GM18498 (cell line): Measurements from ENCODE around the gene CACHD1.

ENCODE experiments used
- ATAC-seq: cut with Tn5 transposase; IDR thresholded peaks from one replicate; pipeline ENCODE4 v1.9.1; 2021; ENCODE audit warnings: mild to moderate bottlenecking, moderate library complexity; ENCODE audit not compliant: unreplicated experiment

CACHD1 gene

DNA sequence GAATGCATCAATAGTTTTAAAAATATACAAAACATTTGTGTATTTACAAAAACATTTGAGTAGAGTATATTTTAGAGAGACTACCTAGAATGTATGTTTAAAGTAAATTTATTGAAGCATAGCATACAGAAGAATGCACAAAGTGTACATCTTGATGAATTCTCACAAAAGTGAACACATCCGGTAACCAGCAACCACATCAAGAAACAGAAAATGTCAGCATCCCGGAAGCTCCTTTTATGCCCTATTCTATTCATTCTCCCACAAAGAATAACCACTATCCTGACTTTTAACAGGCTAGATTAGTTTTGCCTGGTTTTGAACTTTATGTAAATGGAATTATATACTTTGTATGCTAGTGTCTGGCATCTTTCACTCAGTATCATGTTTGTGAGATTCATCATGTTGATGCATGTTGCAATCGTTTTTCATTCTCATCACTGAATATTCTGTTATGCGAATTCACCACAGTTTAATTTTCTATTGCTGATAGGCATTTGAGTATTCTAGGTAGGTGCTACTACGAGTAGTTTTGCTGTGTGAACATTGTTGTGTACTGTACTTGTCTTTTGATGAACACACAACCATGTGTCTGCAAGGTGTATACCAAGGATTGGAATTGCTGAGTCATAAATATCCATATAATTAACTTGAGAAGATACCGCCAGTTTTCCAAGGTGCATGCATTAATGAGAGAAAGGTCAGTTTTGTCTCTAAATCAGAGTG lies 75.4 kb downstream of the CACHD1 start:
- no peak for ATAC-seq

DNA sequence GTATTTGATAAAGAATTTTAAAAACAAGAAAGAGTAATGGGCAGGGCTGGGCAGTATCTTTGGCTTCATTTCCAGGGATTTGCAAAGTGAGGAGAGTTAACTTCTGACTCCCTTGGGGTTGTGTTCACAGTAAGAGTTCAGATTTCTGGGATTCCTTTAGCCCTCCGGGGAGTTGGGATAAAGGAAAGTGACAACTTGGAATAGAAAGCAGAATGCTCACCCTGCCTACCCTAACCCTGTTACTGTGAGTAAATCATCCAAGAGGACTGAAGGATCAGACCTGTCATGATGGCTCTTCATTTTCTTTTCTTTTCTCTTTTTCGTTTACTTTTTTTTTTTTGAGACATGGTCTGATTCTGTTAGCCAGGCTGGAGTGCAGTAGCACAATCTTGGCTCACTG lies 76.1 kb downstream of the CACHD1 start:
- no peak for ATAC-seq

DNA sequence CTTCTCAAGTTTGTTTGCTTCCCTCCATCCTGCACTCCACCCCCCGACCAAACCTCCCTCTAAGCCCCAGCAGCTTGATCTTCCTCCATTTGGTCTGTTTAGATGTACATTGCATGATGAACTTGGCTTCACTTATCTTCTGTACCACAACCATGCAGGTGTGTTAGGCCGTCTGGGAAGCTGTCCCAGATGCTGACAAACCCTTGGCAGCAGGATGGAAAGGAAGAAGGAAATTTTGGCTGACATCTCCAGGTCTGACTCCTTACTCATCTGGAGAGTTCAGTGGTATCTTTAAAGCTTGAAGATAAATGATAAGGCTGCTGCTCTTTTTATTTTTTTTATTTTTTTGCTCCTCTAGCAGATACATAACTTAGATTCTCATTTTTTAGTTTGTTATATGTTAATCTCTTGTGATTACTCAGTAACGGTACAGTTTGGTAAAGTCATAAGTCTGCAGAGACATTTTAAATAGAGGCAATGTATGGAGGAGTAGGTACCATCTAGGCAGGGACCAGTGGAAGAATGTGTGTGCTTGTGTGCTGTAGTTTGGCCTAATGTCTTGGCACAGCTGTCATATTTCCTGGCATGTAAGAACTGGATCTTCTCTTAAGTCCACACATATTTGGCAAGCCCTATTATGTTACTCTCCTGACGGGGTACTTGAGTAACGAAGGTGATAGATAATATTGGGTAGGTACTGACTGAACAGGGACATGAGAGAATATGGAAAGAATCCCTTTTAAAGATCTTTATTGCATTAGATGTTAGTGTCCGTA lies 79.7 kb downstream of the CACHD1 start:
- ATAC-seq: no peak

DNA sequence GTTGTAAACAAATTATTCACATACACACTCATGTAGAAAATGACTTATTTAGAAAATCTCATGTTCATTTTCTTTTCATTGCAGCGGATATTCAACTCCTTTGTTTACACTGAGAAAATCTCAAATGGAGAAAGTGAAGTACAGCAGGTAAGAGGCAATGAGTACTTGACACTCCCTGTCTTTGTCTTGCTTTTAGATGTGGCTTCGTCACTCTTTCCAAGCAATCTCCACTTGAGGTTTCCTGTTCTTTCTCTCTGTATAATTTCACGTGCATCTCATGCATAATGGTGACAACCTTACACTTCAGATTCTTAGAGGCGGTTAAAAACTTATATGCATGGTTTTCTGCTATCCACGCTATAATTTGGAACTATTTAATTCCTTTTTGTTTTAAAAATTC lies 80.6 kb downstream of the CACHD1 start:
- no peak for ATAC-seq

- no peak for ATAC-seq
These were observed 81.1 kb downstream of the CACHD1 start for GRCh38 chr1:64550946-64551605.

GRCh38 chr1:64553285-64553684 lies 83.4 kb downstream of the CACHD1 start:
- ATAC-seq: no peak

GRCh38 chr1:64555947-64556346 lies 86.0 kb downstream of the CACHD1 start:
- no peak for ATAC-seq

DNA sequence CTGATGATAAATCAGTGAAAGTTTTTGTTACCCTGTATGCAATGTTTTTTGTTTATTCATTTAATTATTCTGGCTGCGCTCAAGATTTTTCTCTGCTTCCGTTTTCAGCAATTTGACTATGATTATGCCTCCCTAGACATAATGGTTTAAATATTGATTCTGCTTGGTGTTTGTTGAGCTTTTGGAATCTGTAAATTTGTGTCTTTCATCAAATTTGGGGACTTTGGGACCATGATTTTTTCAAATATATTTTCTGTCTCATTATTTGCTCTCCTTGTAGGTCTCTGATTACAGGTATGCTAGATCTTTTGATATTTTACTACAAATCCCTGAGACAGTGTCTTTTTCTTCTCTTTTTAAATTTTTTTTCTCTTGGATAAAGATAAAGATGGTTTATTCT lies 92.1 kb downstream of the CACHD1 start:
- ATAC-seq: no peak

DNA sequence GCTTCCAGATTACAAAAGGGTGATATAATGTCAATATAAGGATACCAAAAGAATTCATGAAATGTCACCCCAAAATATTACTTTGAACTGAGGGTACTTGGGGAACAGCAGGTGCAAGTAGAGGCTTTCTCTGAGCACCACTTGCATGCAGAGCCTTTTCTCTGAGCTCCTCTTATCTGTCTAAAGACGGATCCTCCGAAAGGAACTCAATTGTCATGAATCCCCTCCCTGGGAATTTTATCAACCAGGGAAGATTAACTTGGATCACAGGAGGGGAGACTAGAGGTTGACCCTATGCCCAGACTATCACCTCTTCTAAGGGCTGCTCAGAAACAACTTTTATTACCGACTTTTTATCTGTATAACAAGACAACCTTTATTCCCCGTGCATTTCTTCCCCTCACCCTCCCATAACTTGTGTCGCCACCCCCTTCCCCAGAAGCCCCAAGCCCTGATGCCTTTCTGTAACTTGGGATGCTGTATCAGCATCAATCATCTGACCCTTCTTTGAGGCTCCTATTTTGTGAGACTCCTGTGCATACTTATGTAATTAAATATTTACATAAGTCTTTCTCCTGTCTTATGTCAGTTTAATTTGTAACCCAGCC lies 94.1 kb downstream of the CACHD1 start:
- no peak for ATAC-seq

- no peak for ATAC-seq
These were observed 95.0 kb downstream of the CACHD1 start for GRCh38 chr1:64564891-64565290.

GRCh38 chr1:64567426-64568170 lies 97.7 kb downstream of the CACHD1 start:
- ATAC-seq: no peak

- ATAC-seq: no peak
These were observed 98.2 kb downstream of the CACHD1 start for GRCh38 chr1:64568171-64568450.

GRCh38 chr1:64569411-64569810 lies 99.5 kb downstream of the CACHD1 start:
- ATAC-seq: no peak

DNA sequence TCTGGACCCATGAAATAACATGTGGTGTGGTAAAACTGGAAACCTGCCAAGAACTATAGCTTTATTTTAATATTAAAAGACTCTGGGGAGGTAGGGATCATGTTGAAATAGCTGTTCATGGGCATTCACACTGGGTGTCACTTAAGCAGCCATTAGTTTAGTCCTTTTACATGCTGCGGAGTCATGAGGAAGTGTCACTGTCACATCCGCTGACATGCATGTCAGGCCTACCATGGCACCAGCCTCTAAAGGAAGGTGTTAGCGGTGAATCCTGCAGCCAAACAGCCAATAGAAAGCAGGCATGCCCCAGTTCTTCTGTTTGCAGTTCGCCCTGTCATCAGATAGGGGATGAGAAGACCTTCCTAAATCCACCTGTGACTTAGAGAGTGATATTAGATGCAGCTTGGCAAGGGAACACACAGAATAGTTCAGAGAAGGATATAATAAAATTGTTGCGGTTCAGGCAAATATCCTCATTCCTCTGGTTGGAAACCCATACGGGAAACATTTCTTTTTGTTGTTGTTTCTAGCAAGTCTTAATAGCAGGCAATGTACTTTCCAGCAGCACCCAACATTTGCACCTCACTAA lies 100.4 kb downstream of the CACHD1 start:
- no peak for ATAC-seq

DNA sequence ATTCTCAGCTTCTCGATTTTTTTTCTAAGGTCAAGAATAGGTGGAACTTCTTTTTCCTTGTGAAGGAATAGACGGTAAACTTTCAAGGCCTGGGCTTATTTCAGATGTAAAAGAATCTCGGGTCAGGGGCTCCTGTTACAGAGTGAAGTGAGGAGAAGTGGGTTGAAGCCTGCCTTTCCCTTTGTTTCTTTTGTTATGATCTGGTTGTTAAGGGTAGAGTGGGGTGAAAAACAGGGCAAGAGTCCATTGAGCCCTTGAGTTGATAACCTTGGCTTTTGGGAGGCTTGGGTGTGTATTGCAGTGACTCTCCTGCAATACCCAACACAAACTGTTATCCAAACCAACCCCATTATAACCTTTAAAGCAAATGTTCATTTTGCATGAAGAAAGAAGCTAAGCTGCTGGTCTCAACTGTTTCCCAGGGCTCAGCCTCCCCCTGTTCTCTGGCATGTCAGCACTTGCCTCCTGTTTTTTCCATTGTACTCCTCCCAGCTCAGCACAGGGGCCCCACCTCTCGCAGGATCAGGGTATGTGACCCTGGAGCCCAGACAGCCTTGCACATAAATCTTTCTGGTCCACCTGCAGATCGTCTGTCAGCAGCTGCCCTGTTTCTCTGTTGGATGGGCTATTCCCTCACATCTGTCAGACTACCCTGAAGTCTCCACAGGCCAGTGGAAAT lies 102.4 kb downstream of the CACHD1 start:
- no peak for ATAC-seq

DNA sequence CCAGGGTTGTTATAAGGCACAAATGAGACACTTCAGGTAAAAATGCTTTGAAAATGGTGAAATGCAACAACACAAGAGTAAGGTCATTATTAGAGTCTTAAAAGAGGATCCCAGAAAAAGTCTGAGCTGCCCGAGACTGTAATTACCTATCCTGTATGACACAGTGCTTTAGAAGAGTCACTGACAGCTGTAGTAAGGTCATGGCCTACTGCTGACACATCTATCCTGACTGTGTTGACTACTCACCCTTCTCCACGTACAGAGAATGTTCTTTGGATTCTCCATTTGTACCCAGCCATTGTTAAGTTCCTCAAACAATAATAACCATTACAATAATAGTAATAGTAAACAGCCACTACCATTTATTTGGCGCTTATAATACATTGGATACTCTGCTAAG lies 104.4 kb downstream of the CACHD1 start:
- no peak for ATAC-seq

GRCh38 chr1:64575881-64576676 lies 106.2 kb downstream of the CACHD1 start:
- ATAC-seq: no peak

DNA sequence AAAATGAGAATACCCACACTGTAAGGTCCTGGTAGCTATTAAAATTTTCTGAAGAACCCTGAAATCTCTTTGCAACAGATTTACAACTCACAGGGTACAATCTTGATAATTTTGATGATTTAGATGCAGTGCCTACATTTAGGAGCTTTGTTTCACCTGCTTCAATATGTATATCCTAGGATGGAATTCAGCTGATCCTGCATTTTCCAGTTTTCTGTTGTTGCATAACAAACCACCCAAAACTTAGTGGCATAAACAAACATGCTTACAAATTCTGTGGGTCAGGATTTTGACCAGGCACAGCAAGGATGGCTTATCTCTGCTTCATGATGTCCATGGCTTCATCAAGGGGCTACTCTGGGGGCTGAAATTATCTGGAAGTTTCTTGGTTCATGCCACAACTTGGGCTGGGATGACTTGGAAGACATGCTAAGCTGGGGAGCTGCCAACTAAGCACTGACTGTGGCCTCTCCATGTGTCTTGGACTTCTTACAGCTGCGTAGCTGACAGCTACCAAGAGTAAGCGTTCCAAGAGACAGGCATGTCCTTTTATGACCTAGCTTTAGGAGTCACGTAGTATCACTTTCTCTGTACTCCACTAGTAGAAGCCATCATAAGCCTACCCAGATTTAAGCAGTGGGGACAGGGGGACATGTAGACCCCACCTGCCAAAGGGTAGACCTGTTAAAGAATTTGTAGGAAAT lies 108.5 kb downstream of the CACHD1 start:
- ATAC-seq: no peak

GRCh38 chr1:64579767-64580166 lies 109.8 kb downstream of the CACHD1 start:
- ATAC-seq: no peak
